Mesenteric fat pad (tissue), 1 donor: ENCODE measurements around the gene RTKN2. TPM values are rescaled to one million over a fixed set of nuclear protein-coding genes. Genes with fewer than 3 reads are reported as not detected.

Source experiments
- DNase-seq: peaks from one replicate; pipeline ENCODE4 v3.0.0-alpha.2; 2020; ENCODE audit warnings: low spot score
- total RNA-seq: library from RNA; stranded (reverse); fragmentation: NEBNext Ultra II Directional; extraction: Animal tissue kit (Norgen Biotek cat#: 25700); gene quantifications from one replicate; pipeline ENCODE4 v1.2.1, GENCODE V29; 2021
- donor health status: DM: yes; HTN: yes; CAD: no.

Gene RTKN2
- total RNA-seq, 1 donor from 2014 or later, result 0.06 TPM

- no peak for DNase-seq
Observed at GRCh38 chr10:62177111-62177510, 91.5 kb downstream of the RTKN2 start.

- DNase-seq, result no peak
Observed at GRCh38 chr10:62175251-62175650, 93.4 kb downstream of the RTKN2 start.

GRCh38 chr10:62172465-62172864, 96.2 kb downstream of the RTKN2 start:
- no peak for DNase-seq

DNA sequence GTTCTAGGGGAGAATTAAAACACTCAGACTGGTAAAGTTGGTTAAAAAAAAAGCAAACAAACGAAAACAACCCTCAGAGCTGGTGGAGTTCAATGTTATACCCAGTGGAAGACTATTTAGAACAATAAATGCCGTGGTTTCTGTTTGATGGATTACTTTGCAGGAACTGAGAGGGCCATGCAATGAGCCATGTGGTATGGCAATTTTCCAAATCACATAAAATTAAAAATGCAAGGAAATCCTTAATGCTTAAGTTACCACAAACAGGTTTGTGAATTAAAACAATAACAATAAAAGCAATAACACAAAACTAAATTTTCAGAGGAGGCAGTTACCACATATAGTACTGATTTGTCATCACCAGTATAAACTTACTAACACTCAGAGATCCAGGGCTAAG, 96.9 kb downstream of the RTKN2 start:
- DNase-seq, result no peak

GRCh38 chr10:62170732-62171131, 97.9 kb downstream of the RTKN2 start:
- DNase-seq, result no peak

- DNase-seq, result no peak
Observed at GRCh38 chr10:62166331-62167131, 102.1 kb downstream of the RTKN2 start.

DNA sequence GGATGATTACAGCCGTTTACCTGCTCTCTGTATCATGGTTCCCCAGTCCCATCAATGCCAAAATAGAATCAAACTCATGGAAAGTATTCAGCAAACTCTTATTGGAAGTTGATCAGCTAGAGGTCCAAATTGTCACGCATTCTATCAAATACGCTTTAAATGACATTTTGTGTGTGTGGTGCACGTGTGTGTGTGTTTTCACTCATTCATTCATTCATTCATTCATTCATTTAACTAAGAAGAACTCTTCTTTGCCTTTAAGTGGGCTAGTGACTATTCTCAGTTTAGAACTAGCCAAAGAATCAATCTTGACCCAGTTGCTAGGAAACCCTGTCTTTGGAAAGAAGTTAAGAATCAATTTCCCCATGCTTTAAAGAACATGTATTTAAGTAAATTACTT, 102.8 kb downstream of the RTKN2 start:
- DNase-seq, result no peak

- no peak for DNase-seq
Observed at GRCh38 chr10:62163024-62163423, 105.6 kb downstream of the RTKN2 start.

DNA sequence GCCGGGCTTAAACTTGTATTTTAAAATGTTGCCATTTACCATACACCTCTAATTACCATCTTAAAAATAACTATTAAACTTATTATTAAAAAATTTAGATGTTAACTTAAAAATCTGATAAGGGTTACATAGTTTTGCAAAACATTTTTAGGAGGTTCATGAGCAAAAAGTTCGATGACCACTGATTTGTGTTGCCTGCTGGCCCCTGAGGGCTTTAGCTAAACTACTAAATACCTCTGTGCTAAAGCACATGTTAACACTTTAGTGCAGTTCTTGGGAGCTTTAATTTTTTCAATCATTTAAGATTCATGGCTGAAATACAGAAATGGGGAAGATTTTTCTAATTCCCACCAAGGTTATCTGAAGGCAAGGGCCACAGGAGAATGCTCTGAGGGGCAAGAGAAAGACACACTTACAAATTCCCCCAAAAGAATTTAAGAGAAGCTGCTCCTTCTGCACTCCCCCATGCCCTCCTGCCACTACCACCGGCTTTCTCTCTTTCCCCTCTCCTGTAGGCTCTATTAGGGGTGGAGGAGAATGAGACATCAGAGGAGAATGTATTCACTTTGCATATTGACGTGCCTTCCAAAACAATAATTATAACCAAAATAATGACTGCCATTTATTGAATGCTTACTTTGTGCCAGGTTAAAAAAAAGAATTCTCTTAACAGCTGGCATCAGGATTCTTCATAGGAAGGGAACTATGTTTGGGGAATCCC, 106.2 kb downstream of the RTKN2 start:
- DNase-seq, result no peak

- no peak for DNase-seq
Observed at GRCh38 chr10:62159351-62159750, 109.3 kb downstream of the RTKN2 start.

DNA sequence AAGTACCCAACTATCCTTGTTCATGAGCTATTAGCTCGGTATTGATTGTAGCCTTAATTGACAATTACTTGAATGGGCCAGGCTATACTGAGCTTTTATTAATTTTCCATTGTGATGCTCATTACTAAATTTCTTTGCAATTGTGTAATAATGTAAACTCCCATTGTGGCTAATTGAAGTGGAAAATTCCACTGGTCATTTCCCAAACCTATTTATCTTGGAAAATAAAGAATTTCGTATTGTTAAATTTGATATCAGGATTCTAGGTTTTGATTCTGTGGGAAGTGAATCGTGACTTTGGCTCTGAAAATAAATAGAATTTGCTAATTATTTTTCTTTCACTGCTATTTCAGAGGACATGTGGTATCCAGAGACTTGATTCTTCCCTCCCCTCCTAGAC, 111.0 kb downstream of the RTKN2 start:
- DNase-seq, result no peak

DNA sequence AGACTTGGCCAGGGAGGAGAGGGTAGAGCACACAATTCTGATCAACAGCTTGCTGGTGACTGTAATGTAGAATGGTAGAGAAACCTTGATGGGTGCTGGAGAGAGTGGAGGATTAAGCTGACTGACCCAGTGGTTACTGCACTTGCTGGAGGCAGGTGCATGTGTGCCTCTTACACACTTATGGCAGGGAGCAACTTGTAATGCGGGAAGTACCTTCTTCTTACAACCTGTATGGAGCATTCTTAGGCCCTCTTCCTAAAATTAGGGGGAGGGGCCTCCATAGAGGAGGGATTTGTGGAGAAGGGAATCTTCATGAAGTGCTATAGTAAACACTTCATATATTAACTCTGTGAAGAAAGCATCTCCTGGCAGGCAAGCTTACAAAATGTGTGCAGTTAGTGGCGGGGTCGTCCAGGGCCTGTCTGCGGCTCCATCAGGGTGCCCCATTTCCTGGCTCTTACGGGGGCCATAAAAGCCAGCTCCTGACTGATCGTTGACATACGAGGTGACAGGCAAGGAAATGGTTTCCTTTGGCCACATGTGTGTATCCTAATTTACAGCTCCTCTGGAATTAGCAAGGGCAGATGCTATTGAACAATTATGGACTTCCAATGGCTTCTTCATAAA, 113.5 kb downstream of the RTKN2 start:
- DNase-seq, result no peak

DNA sequence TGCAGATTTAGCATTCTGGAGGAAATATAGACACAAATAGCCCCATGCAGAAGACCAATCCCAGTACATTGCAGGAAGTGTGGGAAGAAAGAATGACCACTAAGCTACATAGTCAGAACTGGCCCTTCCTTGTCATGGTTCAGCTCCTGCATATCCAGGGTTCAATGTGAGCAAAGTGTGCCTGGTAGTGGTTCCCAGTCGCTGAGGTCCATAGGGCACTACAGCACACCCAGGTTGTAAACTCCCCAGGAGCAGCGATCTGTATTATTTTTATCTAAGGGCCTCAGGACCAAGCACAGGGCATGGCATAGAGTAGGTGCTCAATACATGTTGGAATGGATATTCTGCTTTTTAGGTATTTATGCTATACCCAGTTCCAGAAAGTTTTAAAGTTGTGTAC, 114.4 kb downstream of the RTKN2 start:
- no peak for DNase-seq

GRCh38 chr10:62153191-62153590, 115.5 kb downstream of the RTKN2 start:
- DNase-seq, result no peak

- no peak for DNase-seq
Observed at GRCh38 chr10:62149621-62150020, 119.0 kb downstream of the RTKN2 start.

- no peak for DNase-seq
Observed at GRCh38 chr10:62148155-62148554, 120.5 kb downstream of the RTKN2 start.

DNA sequence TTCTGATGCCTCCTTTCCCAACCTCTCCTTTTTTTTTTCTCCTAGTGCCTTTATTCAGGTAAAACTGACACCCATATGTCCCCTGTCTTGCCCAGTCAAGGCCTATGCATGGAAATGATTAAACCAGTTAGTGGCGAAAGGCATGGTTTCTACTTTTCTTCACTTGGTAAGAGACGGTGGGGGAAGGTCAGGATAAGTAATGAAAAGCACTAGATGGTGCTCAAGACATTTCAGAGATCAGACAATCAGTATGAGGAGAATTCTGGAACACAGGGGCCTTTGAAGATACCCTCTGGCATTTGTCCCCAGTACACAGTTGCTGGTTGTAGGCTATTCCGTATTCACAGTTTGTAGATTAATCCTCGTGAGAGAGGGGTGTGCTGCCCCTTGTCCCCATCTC, 121.2 kb downstream of the RTKN2 start:
- DNase-seq, result no peak

- DNase-seq, result no peak
Observed at GRCh38 chr10:62136931-62137330, 131.7 kb downstream of the RTKN2 start.

DNA sequence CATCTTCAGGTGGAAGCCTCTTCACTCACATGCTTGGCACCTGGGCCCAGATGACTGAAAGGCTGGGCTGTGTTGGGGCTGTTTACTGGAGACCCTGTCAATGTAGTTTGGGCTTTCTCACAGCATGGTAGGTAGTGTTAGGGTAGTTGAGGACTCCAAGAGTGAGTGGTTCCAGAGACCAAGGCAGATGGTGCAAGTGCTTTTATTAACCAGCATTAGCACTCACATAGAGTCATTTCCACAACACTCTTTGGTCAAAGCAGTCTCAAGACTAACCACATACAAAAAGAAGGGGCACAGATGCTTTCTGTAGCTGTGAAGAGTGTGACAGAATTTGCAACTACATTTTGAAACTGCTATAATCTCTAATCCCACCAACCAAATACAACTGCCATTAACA, 135.0 kb downstream of the RTKN2 start:
- no peak for DNase-seq
